SU-DHL-6 (cell line): ENCODE data around the gene UGT2A3.

Experiments
- H2AFZ ChIP-seq: fragments of 200-600 bp; sonication (generic); 2 replicates; pipeline ENCODE4 v1.6.1; 2014; ENCODE audit warnings: low read depth, mild to moderate bottlenecking, moderate library complexity, mixed read lengths, antibody characterized with exemption, low read length; ENCODE audit not compliant: severe bottlenecking
- H3F3A ChIP-seq: fragments of 200-600 bp; shearing (Covaris generic); 2 replicates; pipeline ENCODE4 v1.6.0; 2016; ENCODE audit warnings: antibody characterized with exemption, mild to moderate bottlenecking; ENCODE audit not compliant: insufficient read depth
- H3K27ac ChIP-seq: fragments of 200-600 bp; sonication (generic); 2 replicates; pipeline ENCODE4 v1.5.1; 2016; ENCODE audit warnings: low read depth, mild to moderate bottlenecking, low read length, moderate library complexity, mixed read lengths
- H3K27me3 ChIP-seq: fragments of 200-600 bp; sonication (generic), shearing (Covaris generic); 2 replicates; pipeline ENCODE4 v1.6.0; 2014; ENCODE audit warnings: mild to moderate bottlenecking, low read length
- H3K36me3 ChIP-seq: fragments of 200-600 bp; sonication (generic); 2 replicates; pipeline ENCODE4 v1.6.1; 2014; ENCODE audit warnings: mild to moderate bottlenecking, low read length, mixed read lengths
- H3K4me2 ChIP-seq: fragments of 300-600, 200-600 bp; shearing (Covaris generic), sonication (generic); 2 replicates; pipeline ENCODE4 v1.6.0; 2014; ENCODE audit warnings: low read length, low read depth, mild to moderate bottlenecking; ENCODE audit not compliant: poor library complexity, severe bottlenecking
- H3K4me3 ChIP-seq: fragments of 200-600 bp; sonication (generic); 2 replicates; pipeline ENCODE4 v1.5.1; 2014; ENCODE audit warnings: antibody characterized with exemption, low read length, mild to moderate bottlenecking, mixed read lengths; ENCODE audit not compliant: insufficient read depth, poor library complexity, severe bottlenecking
- H3K79me2 ChIP-seq: fragments of 200-600 bp; sonication (generic); 2 replicates; pipeline ENCODE4 v1.6.1; 2014; ENCODE audit warnings: mild to moderate bottlenecking, low read length, moderate library complexity; ENCODE audit not compliant: insufficient read depth
- H3K9ac ChIP-seq: fragments of 200-600 bp; sonication (generic); 2 replicates; pipeline ENCODE4 v1.7.0; 2014; ENCODE audit warnings: mild to moderate bottlenecking, low read length
- H3K9me2 ChIP-seq: fragments of 200-600 bp; sonication (generic); replicated peaks from 2 replicates; pipeline ENCODE4 v1.6.1; 2014; ENCODE audit warnings: low read length; ENCODE audit not compliant: insufficient read depth
- H3K9me3 ChIP-seq: fragments of 200-600 bp; sonication (generic); 2 replicates; pipeline ENCODE4 v1.6.1; 2014; ENCODE audit warnings: low read length, mixed read lengths; ENCODE audit not compliant: insufficient read depth
- H4K20me1 ChIP-seq: fragments of 200-600 bp; sonication (generic); 2 replicates; pipeline ENCODE4 v1.6.1; 2014; ENCODE audit warnings: low read depth, mild to moderate bottlenecking, antibody characterized with exemption, low read length, moderate library complexity, mixed read lengths
- EZH2phosphoT487 ChIP-seq: fragments of 200-600 bp; sonication (generic), shearing (Covaris generic); conservative IDR thresholded peaks from 2 replicates; pipeline ENCODE4 v1.6.1; 2018; ENCODE audit warnings: mild to moderate bottlenecking, antibody characterized with exemption, low read length, moderate library complexity, mixed read lengths
- TF ChIP-seq, protein P1 (sequence below): fragments of 200-600 bp; sonication (generic); IDR thresholded peaks from one replicate; pipeline ENCODE4 v1.5.1; 2017; ENCODE audit warnings: antibody characterized with exemption, mild to moderate bottlenecking, low read length, moderate library complexity; ENCODE audit not compliant: insufficient read depth, poor library complexity, severe bottlenecking

The UGT2A3 gene

DNA sequence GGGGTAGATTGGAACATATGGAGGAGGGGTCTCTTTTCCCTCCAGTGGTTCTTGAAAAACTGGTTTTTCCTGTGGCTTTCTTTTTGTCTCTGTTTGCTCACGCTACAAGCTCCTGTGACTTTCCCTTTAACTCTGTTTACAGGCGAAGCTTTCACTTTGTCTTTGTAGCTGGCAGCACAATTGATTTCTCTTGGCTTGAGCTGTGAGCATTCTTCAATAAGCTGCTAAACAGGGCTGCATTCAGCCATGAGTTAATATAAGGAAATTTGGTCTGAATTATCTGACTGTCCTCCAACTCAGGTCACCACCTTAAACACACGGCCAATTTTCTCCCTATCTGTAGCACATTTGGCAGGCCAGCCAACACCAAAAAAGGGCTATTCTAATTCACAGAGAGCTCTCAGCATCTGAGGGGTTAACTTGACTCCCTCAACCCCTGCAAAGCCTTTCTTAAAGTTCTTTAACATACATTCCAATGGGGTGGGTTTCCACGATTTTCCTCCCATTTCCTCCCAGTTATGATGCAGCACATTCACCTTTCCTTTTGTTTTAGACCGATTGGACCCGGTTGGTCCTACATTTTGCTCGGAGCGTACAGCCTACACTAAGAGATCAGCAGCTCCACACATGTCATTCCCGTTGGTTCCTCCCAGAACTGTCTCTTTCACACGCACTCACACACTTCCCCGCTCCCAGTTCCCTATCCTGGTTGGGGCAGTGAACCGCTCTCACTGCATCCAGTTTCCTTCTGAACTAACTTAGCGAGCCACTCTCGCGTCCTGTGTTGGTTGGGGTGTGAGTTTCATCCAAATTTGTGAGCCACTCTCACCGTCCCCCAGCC, 45.4 kb downstream of the UGT2A3 start:
- H3K4me3 ChIP-seq, result no peak overlapping the region
- H3F3A ChIP-seq, result no peaks in the 10 kb centered on the region
- no peaks in the 10 kb centered on the region for H4K20me1 ChIP-seq
- no peak overlapping the region for H2AFZ ChIP-seq
- TF ChIP-seq, protein P1, sequence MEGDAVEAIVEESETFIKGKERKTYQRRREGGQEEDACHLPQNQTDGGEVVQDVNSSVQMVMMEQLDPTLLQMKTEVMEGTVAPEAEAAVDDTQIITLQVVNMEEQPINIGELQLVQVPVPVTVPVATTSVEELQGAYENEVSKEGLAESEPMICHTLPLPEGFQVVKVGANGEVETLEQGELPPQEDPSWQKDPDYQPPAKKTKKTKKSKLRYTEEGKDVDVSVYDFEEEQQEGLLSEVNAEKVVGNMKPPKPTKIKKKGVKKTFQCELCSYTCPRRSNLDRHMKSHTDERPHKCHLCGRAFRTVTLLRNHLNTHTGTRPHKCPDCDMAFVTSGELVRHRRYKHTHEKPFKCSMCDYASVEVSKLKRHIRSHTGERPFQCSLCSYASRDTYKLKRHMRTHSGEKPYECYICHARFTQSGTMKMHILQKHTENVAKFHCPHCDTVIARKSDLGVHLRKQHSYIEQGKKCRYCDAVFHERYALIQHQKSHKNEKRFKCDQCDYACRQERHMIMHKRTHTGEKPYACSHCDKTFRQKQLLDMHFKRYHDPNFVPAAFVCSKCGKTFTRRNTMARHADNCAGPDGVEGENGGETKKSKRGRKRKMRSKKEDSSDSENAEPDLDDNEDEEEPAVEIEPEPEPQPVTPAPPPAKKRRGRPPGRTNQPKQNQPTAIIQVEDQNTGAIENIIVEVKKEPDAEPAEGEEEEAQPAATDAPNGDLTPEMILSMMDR, result no peak
- TF ChIP-seq EZH2phosphoT487, result no peak
- H3K27ac ChIP-seq, result no peak overlapping the region
- no peaks in the 10 kb centered on the region for H3K27me3 ChIP-seq
- no peaks in the 10 kb centered on the region for H3K79me2 ChIP-seq
- no peak overlapping the region for H3K9ac ChIP-seq
- no peaks in the 10 kb centered on the region for H3K36me3 ChIP-seq
- no peaks in the 10 kb centered on the region for H3K9me3 ChIP-seq
- no peaks in the 10 kb centered on the region for H3K9me2 ChIP-seq
- H3K4me2 ChIP-seq, result no peak overlapping the region

DNA sequence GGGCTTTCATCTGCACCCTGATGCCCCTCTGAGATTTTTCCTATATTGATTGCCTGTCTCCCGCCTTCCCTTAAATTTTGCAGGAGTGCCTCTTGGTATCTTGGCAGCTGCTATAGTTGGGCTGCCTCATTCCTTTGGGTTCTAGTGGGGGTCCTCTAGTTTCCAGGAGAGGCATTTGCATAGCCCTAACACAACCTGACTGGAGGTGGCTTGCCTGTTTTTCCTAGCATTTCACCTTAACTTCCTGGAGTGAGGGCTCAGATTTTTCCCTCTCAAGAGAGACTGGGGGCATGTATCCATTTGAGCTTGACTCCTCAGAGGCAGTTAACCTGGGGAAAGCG, 46.0 kb downstream of the UGT2A3 start:
- Histone ChIP-seq H3F3A (no peaks in the 10 kb centered on the region), H3K36me3 (no peaks in the 10 kb centered on the region), H3K4me2 (no peak overlapping the region), H2AFZ (no peak overlapping the region), H3K79me2 (no peaks in the 10 kb centered on the region), H3K9ac (no peak overlapping the region), H3K27ac (no peak overlapping the region), H3K27me3 (no peaks in the 10 kb centered on the region), H3K4me3 (no peak overlapping the region), H3K9me3 (no peaks in the 10 kb centered on the region), H3K9me2 (no peaks in the 10 kb centered on the region), H4K20me1 (no peaks in the 10 kb centered on the region)
- TF ChIP-seq, protein P1, result no peak
- no peak for TF ChIP-seq EZH2phosphoT487

DNA sequence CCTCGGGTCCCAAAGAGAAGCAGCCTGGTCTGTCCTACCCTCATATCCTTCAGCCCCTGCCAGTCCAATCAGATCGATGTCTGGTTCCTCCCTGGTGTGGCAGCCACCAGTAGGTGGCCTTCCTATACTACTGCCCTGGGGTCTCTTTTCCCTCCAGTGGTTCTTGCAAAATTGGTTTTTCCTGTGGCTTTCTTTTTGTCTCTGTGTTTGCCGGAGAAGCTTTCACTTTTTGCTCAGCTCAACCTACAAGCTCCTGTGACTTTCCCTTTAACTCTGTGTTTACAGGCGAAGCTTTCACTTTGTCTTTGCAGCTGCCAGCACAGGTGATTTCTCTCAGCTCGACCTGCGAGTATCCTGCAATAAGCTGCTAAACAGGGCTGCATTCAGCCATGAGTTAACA, 46.8 kb downstream of the UGT2A3 start:
- Histone ChIP-seq H3K9me2 (no peaks in the 10 kb centered on the region), H3K36me3 (no peaks in the 10 kb centered on the region), H3K27me3 (no peaks in the 10 kb centered on the region), H3K4me2 (no peak overlapping the region), H3K9ac (no peak overlapping the region), H3K9me3 (no peaks in the 10 kb centered on the region), H3K79me2 (no peaks in the 10 kb centered on the region), H3K27ac (no peak overlapping the region), H2AFZ (no peak overlapping the region), H3K4me3 (no peak overlapping the region), H4K20me1 (no peaks in the 10 kb centered on the region), H3F3A (no peaks in the 10 kb centered on the region)
- TF ChIP-seq EZH2phosphoT487, result no peak
- TF ChIP-seq, protein P1, result no peak
